Adrenal gland (tissue), 12 donors: ENCODE data around the gene NLK. TPM values are rescaled to one million over a fixed set of nuclear protein-coding genes. Genes with fewer than 3 reads are reported as not detected.

Experiments
- DNase-seq, 7 donors: peaks; one replicate each; pipeline ENCODE4 v3.0.0-alpha.2; 2019 to 2020
- H3K27ac ChIP-seq, 5 donors: fragments of 200-600 bp; sonication (generic) in 4 of 5; 1 replicate in 3 of 5; 2 replicates in 2 of 5; pipeline versions ENCODE4 v1.5.1 to v1.8.0; 2016 to 2020; ENCODE audit warnings: mild to moderate bottlenecking in 1 of 5
- H3K27me3 ChIP-seq: fragments of 200-600 bp; 2 replicates; pipeline ENCODE4 v1.8.0; 2021
- H3K36me3 ChIP-seq, 2 donors: fragments of 200-600 bp; replicated peaks in 1 of 2; 1 replicate in 1 of 2; 2 replicates in 1 of 2; pipeline versions ENCODE4 v1.5.1 to v1.8.0; 2018 to 2022
- H3K4me1 ChIP-seq, 2 donors: fragments of 200-600 bp; replicated peaks in 1 of 2; 1 replicate in 1 of 2; 2 replicates in 1 of 2; pipeline versions ENCODE4 v1.5.1 to v1.8.0; 2018 to 2021
- H3K4me3 ChIP-seq, 4 donors: fragments of 200-600 bp; sonication (generic) in 3 of 4; one replicate each; pipeline ENCODE4 v1.5.1; 2016 to 2018
- H3K9me3 ChIP-seq, 3 donors: fragments of 200-600 bp; sonication (generic) in 1 of 3; replicated peaks in 1 of 3; 1 replicate in 2 of 3; 2 replicates in 1 of 3; pipeline versions ENCODE4 v1.5.1 to v1.8.0; 2016 to 2021
- POLR2A ChIP-seq, 2 donors: fragments of 450-650 bp; IDR thresholded peaks; one replicate each; pipeline ENCODE4 v1.6.1; 2017; ENCODE audit warnings: antibody characterized with exemption in 2 of 2, mild to moderate bottlenecking in 2 of 2, moderate library complexity in 1 of 2
- WGBS, 4 donors: extraction: QIAGEN DNeasy Blood & Tissue Kit in 2 of 4; methylation state at CpG; one replicate each; pipeline versions ENCODE4 v1.1.5 to v1.1.7; 2013 to 2017; 5-methylcytosine and 5-hydroxymethylcytosine counted together
- intact Hi-C, 2 donors: fragments of 100-400 bp; cut with DNase I; formaldehyde crosslinking; loops; one replicate each; pipeline versions ENCODE4 v1.14.1 to v1.15.0; 2022 to 2023
- polyA plus RNA-seq, 3 donors: library from polyadenylated mRNA; stranded (reverse); fragments of 200-250 nt in 2 of 3; fragments of 350-450 nt in 1 of 3; fragmentation: Illumina TruSeq in 1 of 3; extraction: RNeasy Lipid Tissue Mini Kit (QIAGEN cat#74804) in 1 of 3; gene quantifications; one replicate each; pipeline ENCODE4 v1.2.3, GENCODE V29; 2013 to 2014
- total RNA-seq, 9 donors: library from RNA; depleted of rRNA in 4 of 9; stranded (reverse); fragments of >200 nt in 4 of 9; fragments of 120-200 nt in 1 of 9; fragmentation: NEBNext Ultra II Directional in 1 of 9; extraction: Animal tissue kit (Norgen Biotek cat#: 25700) in 1 of 9; gene quantifications; one replicate each; pipeline versions ENCODE4 v1.1.0 to v1.2.4, GENCODE V29; 2013 to 2023
- TF ChIP-seq, protein P1 (sequence below), 6 experiments: fragments of 450-650 bp in 4 of 6; fragments of 200-600 bp in 2 of 6; sonication (generic) in 1 of 6; IDR thresholded peaks; 1 replicate in 5 of 6; 2 replicates in 1 of 6; pipeline versions ENCODE4 v1.5.1 to v1.8.0; 2016 to 2021; ENCODE audit warnings: antibody characterized with exemption in 6 of 6, mild to moderate bottlenecking in 2 of 6, moderate library complexity in 1 of 6
- donor health status: healthy with polysubstance abuse.
- donor health status: Bipolar disorder and iron deficiency.
- donor health status: DM: yes; HTN: yes; CAD: no.
- donor health status: DM: no; HTN: no; CAD: no.
- donor health status: DM: no; HTN: no; CAD: no.
- donor health status: DM: yes; HTN: yes; CAD: no.

The NLK gene
- total and polyA plus RNA-seq, 12 donors: 34.7 to 86.1 (median 56.4) TPM

DNA sequence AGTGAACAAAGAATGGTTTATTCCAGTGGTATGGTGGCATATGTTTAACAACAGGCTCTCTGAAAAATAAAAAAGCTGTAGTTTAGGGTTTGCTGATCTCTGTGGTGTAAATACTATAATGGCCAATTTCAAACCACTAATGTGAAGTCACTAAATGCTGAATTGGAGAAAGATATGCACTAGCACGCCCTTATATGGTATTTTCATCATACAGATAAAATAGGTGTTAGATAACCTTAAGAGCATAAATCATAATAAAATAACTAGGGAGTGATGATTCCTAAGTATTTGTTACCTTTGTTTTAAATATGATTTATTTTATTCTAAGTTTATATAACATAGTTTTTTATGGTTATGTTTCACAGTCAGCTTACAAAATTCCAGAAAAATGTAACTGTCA, 17.2 kb downstream of the NLK start:
- WGBS, 4 donors: 74 to 91% (median 86%) methylated on average over 1 of the region's 1 CpG
- no peak overlapping the region for H3K4me3 ChIP-seq
- DNase-seq: no peak
- H3K27ac ChIP-seq: no peak overlapping the region
- H3K36me3 ChIP-seq: no peaks in the 10 kb centered on the region
- H3K9me3 ChIP-seq: no peaks in the 10 kb centered on the region
- H3K27me3 ChIP-seq: no peaks in the 10 kb centered on the region
- H3K4me1 ChIP-seq: peaks cover 7 to 73% of the 10 kb centered on the region in 2 donors
- intact Hi-C loops: loop anchor here in 1 of 2 donors (10.0 kb wide), 1 partner anchor 55 kb away; no protein-coding TSS in a partner anchor
- TF ChIP-seq, protein P1, sequence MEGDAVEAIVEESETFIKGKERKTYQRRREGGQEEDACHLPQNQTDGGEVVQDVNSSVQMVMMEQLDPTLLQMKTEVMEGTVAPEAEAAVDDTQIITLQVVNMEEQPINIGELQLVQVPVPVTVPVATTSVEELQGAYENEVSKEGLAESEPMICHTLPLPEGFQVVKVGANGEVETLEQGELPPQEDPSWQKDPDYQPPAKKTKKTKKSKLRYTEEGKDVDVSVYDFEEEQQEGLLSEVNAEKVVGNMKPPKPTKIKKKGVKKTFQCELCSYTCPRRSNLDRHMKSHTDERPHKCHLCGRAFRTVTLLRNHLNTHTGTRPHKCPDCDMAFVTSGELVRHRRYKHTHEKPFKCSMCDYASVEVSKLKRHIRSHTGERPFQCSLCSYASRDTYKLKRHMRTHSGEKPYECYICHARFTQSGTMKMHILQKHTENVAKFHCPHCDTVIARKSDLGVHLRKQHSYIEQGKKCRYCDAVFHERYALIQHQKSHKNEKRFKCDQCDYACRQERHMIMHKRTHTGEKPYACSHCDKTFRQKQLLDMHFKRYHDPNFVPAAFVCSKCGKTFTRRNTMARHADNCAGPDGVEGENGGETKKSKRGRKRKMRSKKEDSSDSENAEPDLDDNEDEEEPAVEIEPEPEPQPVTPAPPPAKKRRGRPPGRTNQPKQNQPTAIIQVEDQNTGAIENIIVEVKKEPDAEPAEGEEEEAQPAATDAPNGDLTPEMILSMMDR (IDR thresholded peaks at IDR 0.05): no peak
- no peak for TF ChIP-seq POLR2A (IDR thresholded peaks at IDR 0.05)

GRCh38 chr17:28065706-28066105, 23.2 kb downstream of the NLK start:
- Histone ChIP-seq H3K4me3 (no peak overlapping the region), H3K36me3 (no peaks in the 10 kb centered on the region), H3K4me1 (peaks cover 7 to 47% of the 10 kb centered on the region in 2 donors), H3K9me3 (no peaks in the 10 kb centered on the region), H3K27me3 (no peaks in the 10 kb centered on the region), H3K27ac (peak overlapping the region in 1 of 5 donors; percentile 20)
- no peak for DNase-seq
- 55 to 80% (median 69%) methylated on average over 2 of the region's 2 CpGs for WGBS, 4 donors
- intact Hi-C loops: no loop called here
- TF ChIP-seq, protein P1 (IDR thresholded peaks at IDR 0.05): no peak

GRCh38 chr17:28069061-28069460, 26.6 kb downstream of the NLK start:
- WGBS, 4 donors: 89 to 100% (median 93%) methylated on average over 1 of the region's 1 CpG
- no peak for TF ChIP-seq POLR2A (IDR thresholded peaks at IDR 0.05)
- TF ChIP-seq, protein P1 (IDR thresholded peaks at IDR 0.05): no peak

DNA sequence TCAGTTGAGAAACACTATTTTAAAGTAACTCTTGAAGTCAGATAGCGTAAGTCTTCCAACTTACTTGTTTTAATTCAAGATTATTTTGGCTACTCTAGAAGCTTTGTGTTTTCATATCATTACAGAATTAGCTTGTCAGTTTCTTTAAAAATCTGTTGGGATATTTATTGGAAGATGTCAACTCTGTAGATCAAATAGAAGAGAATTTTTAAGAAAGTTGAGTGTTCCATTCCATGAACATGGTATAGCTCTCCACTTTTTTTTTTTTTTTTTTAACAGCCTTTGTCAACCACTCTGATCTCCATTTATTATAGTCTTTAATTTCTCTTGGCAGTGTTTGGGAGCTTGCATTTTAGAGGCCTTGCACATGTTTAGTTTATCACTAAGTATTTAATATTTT, 28.7 kb downstream of the NLK start:
- H3K9me3 ChIP-seq: peaks cover 0 to 7% (median 0%) of the 10 kb centered on the region in 3 donors
- no peak overlapping the region for H3K27ac ChIP-seq
- no peaks in the 10 kb centered on the region for H3K27me3 ChIP-seq
- TF ChIP-seq, protein P1 (IDR thresholded peaks at IDR 0.05): no peak
- TF ChIP-seq POLR2A (IDR thresholded peaks at IDR 0.05): no peak
- H3K36me3 ChIP-seq: no peaks in the 10 kb centered on the region
- no peak overlapping the region for H3K4me3 ChIP-seq
- 96 to 100% (median 99%) methylated on average over 1 of the region's 1 CpG for WGBS, 4 donors
- no peak for DNase-seq
- intact Hi-C loops: no loop called here
- H3K4me1 ChIP-seq: peaks cover 0 to 23% of the 10 kb centered on the region in 2 donors

More at GRCh38 chr17:28069061-28069460, 26.6 kb downstream of the NLK start:
- DNase-seq: no peak
- no peaks in the 10 kb centered on the region for H3K36me3 ChIP-seq
- H3K9me3 ChIP-seq: peaks cover 0 to 7% (median 0%) of the 10 kb centered on the region in 3 donors
- H3K27ac ChIP-seq: no peak overlapping the region
- peaks cover 7 to 33% of the 10 kb centered on the region in 2 donors for H3K4me1 ChIP-seq
- H3K4me3 ChIP-seq: no peak overlapping the region
- H3K27me3 ChIP-seq: no peaks in the 10 kb centered on the region
- intact Hi-C loops: no loop called here
